Measurements from ENCODE around the gene RSPO4.

RSPO4 gene

GRCh38 chr20:969868-970267, 32.2 kb downstream of the RSPO4 start:
- DNase-seq, result no peak
- H3K27me3 ChIP-seq, result no peaks in the 10 kb centered on the region
- H3K9me3 ChIP-seq, result no peaks in the 10 kb centered on the region
- H3K36me3 ChIP-seq, result no peaks in the 10 kb centered on the region
- TF ChIP-seq CTCF (IDR thresholded peaks at IDR 0.05; ENCODE audit: low read depth, low read length), result no peak
- no peaks in the 10 kb centered on the region for H3K4me1 ChIP-seq
- H3K4me3 ChIP-seq (ENCODE audit: low read depth, low read length), result no peak overlapping the region

- DNase-seq, result no peak
- Histone ChIP-seq H3K27me3 (no peaks in the 10 kb centered on the region), H3K4me3 (ENCODE audit: low read depth, low read length) (no peak overlapping the region), H3K4me1 (no peaks in the 10 kb centered on the region), H3K36me3 (no peaks in the 10 kb centered on the region), H3K9me3 (no peaks in the 10 kb centered on the region)
- TF ChIP-seq CTCF (IDR thresholded peaks at IDR 0.05; ENCODE audit: low read depth, low read length), result no peak
Observed at GRCh38 chr20:967796-968742, 34.0 kb downstream of the RSPO4 start.

GRCh38 chr20:965956-966355, 36.2 kb downstream of the RSPO4 start:
- no peak for DNase-seq
- Histone ChIP-seq H3K4me3 (ENCODE audit: low read depth, low read length) (no peak overlapping the region), H3K4me1 (no peaks in the 10 kb centered on the region), H3K9me3 (no peaks in the 10 kb centered on the region), H3K27me3 (no peaks in the 10 kb centered on the region), H3K36me3 (no peaks in the 10 kb centered on the region)
- TF ChIP-seq CTCF (IDR thresholded peaks at IDR 0.05; ENCODE audit: low read depth, low read length), result no peak

GRCh38 chr20:963795-964194, 38.3 kb downstream of the RSPO4 start:
- no peak for DNase-seq
- no peak for TF ChIP-seq CTCF (IDR thresholded peaks at IDR 0.05; ENCODE audit: low read depth, low read length)
- Histone ChIP-seq H3K4me1 (no peaks in the 10 kb centered on the region), H3K36me3 (no peaks in the 10 kb centered on the region), H3K4me3 (ENCODE audit: low read depth, low read length) (no peak overlapping the region), H3K9me3 (no peaks in the 10 kb centered on the region), H3K27me3 (no peaks in the 10 kb centered on the region)

- H3K4me1 ChIP-seq, result no peaks in the 10 kb centered on the region
- no peaks in the 10 kb centered on the region for H3K27me3 ChIP-seq
- H3K4me3 ChIP-seq (ENCODE audit: low read depth, low read length), result no peak overlapping the region
- DNase-seq, result no peak
- no peak for TF ChIP-seq CTCF (IDR thresholded peaks at IDR 0.05; ENCODE audit: low read depth, low read length)
- no peaks in the 10 kb centered on the region for H3K9me3 ChIP-seq
- H3K36me3 ChIP-seq, result no peaks in the 10 kb centered on the region
Observed at GRCh38 chr20:962683-963082, 39.4 kb downstream of the RSPO4 start.

- no peaks in the 10 kb centered on the region for H3K9me3 ChIP-seq
- DNase-seq, result no peak
- no peak for TF ChIP-seq CTCF (IDR thresholded peaks at IDR 0.05; ENCODE audit: low read depth, low read length)
- no peak overlapping the region for H3K4me3 ChIP-seq (ENCODE audit: low read depth, low read length)
- no peaks in the 10 kb centered on the region for H3K36me3 ChIP-seq
- no peaks in the 10 kb centered on the region for H3K27me3 ChIP-seq
- H3K4me1 ChIP-seq, result no peaks in the 10 kb centered on the region
Observed at GRCh38 chr20:962223-962622, 39.9 kb downstream of the RSPO4 start.

Data from BE2C (cell line).